ENCODE results near the gene DONSON. TPM values are rescaled to one million over a fixed set of nuclear protein-coding genes. Genes with fewer than 3 reads are reported as not detected.

The DONSON gene
- total and polyA plus RNA-seq, 2 of the 13 experiments (the other 11 are each of a cell fraction or from before 2014, with no cell fraction given), result 35.4 to 63.6 TPM

GRCh38 chr21:33541105-33541711, 47.3 kb downstream of the DONSON start (continued):
- 0 out of 2 replicates have a peak, but pooled peaks have one; percentile 6 for TF ChIP-seq GATAD2A (CRISPR knock-in tag; IDR thresholded peaks at IDR 0.05)
- TF ChIP-seq ZNF616 (CRISPR knock-in tag; IDR thresholded peaks at IDR 0.05; ENCODE audit: low read depth), result no peak
- peak; percentile 22; the same call in 1 of the 2 replicates for TF ChIP-seq ZMYM4 (CRISPR knock-in tag; IDR thresholded peaks at IDR 0.05)
- TF ChIP-seq ZFX (CRISPR knock-in tag; IDR thresholded peaks at IDR 0.05; ENCODE audit: low read depth), result peak; percentile 12; the same call in 1 of the 2 replicates
- TF ChIP-seq ZNF430 (CRISPR knock-in tag; IDR thresholded peaks at IDR 0.05), result peak; percentile 5; the same call in 1 of the 2 replicates
- no peak for TF ChIP-seq RELA (CRISPR knock-in tag; IDR thresholded peaks at IDR 0.05)
- TF ChIP-seq FOXJ3 (CRISPR knock-in tag; IDR thresholded peaks at IDR 0.05; ENCODE audit: borderline replicate concordance), result no peak
- TF ChIP-seq GABPA (IDR thresholded peaks at IDR 0.05; ENCODE audit: low read depth, low read length), result 0 out of 2 replicates have a peak, but pooled peaks have one; percentile 19
- TF ChIP-seq GABPA (CRISPR knock-in tag; IDR thresholded peaks at IDR 0.05; ENCODE audit: low read depth), result peak; percentile 72
- TF ChIP-seq EED (CRISPR knock-in tag; IDR thresholded peaks at IDR 0.05), result no peak
- TF ChIP-seq CEBPB (IDR thresholded peaks at IDR 0.05; ENCODE audit: borderline replicate concordance, low read depth, low read length), result peak; percentile 30; the same call in 1 of the 2 replicates
- TF ChIP-seq ARNTL (CRISPR knock-in tag; IDR thresholded peaks at IDR 0.05), result 0 out of 2 replicates have a peak, but pooled peaks have one; percentile 1
- TF ChIP-seq MEIS2 (CRISPR knock-in tag; IDR thresholded peaks at IDR 0.05), result no peak
- TF ChIP-seq HOXA3 (CRISPR knock-in tag; IDR thresholded peaks at IDR 0.05), result peak; percentile 22; the same call in 1 of the 2 replicates
- TF ChIP-seq ATF4 (CRISPR knock-in tag; IDR thresholded peaks at IDR 0.05), result peak in 1 of 2 experiments; percentile 78; a peak in 2 of 4 replicates
- 0 out of 2 replicates have a peak, but pooled peaks have one; percentile 16 for TF ChIP-seq MEIS1 (CRISPR knock-in tag; IDR thresholded peaks at IDR 0.05; ENCODE audit: borderline replicate concordance)
- peak; percentile 28; the same call in 1 of the 2 replicates for TF ChIP-seq GABPB1 (CRISPR knock-in tag; IDR thresholded peaks at IDR 0.05)
- TF ChIP-seq SIN3A (IDR thresholded peaks at IDR 0.05; ENCODE audit: borderline replicate concordance, low read depth, low read length), result no peak
- TF ChIP-seq CREB1 (IDR thresholded peaks at IDR 0.05), result no peak
- TF ChIP-seq CREB1 (CRISPR knock-in tag; IDR thresholded peaks at IDR 0.05), result peak; percentile 69
- no peak for TF ChIP-seq ZXDC (CRISPR knock-in tag; IDR thresholded peaks at IDR 0.05)
- peak; percentile 51; the same call in 1 of the 2 replicates for TF ChIP-seq ZMYM3 (CRISPR knock-in tag; IDR thresholded peaks at IDR 0.05)
- peak; percentile 55; the same call in 1 of the 2 replicates for TF ChIP-seq CHD4 (IDR thresholded peaks at IDR 0.05; ENCODE audit: borderline replicate concordance, low read length)
- TF ChIP-seq, protein P1, sequence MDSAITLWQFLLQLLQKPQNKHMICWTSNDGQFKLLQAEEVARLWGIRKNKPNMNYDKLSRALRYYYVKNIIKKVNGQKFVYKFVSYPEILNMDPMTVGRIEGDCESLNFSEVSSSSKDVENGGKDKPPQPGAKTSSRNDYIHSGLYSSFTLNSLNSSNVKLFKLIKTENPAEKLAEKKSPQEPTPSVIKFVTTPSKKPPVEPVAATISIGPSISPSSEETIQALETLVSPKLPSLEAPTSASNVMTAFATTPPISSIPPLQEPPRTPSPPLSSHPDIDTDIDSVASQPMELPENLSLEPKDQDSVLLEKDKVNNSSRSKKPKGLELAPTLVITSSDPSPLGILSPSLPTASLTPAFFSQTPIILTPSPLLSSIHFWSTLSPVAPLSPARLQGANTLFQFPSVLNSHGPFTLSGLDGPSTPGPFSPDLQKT (CRISPR knock-in tag; IDR thresholded peaks at IDR 0.05; ENCODE audit: borderline replicate concordance), result no peak
